Activated naive CD4-positive, alpha-beta T cell treated with anti-CD3 and anti-CD28 coated beads, Interleukin-2, amount 10 ng/mL, durations not matched to agents 7 days and 5 days (primary cell): ENCODE data around the gene MTFMT.

Experiments
- CTCF ChIA-PET: fragments of 350-600 bp; sonication (Branson Sonifier 250); formaldehyde crosslinking; loops from one replicate; lab custom pipeline; 2021; ENCODE audit warnings: antibody characterized with exemption; lab: Charles Lee
- DNase-seq: peaks from one replicate; pipeline ENCODE4 v3.0.0-alpha.2; 2020
- H3K27ac Mint-ChIP-seq: one replicate; pipeline ENCODE4 v1.8.0; 2021; ENCODE audit warnings: mild to moderate bottlenecking, moderate library complexity, mixed read lengths
- H3K27me3 Mint-ChIP-seq: one replicate; pipeline ENCODE4 v1.8.0; 2021; ENCODE audit warnings: mild to moderate bottlenecking, mixed read lengths
- H3K36me3 Mint-ChIP-seq: one replicate; pipeline ENCODE4 v1.8.0; 2021; ENCODE audit warnings: mixed read lengths
- H3K4me1 Mint-ChIP-seq: one replicate; pipeline ENCODE4 v1.8.0; 2021; ENCODE audit warnings: mixed read lengths
- H3K4me3 Mint-ChIP-seq: one replicate; pipeline ENCODE4 v1.8.0; 2021; ENCODE audit warnings: mild to moderate bottlenecking, moderate library complexity, mixed read lengths
- H3K9me3 Mint-ChIP-seq: one replicate; pipeline ENCODE4 v1.8.0; 2021; ENCODE audit warnings: mixed read lengths

The MTFMT gene

GRCh38 chr15:65006876-65007275, 22.6 kb downstream of the MTFMT start:
- Mint-ChIP-seq H3K9me3 (no peaks in the 10 kb centered on the region), H3K4me1 (no peaks in the 10 kb centered on the region), H3K27me3 (no peaks in the 10 kb centered on the region), H3K4me3 (no peak overlapping the region), H3K36me3 (peaks cover 21% of the 10 kb centered on the region), H3K27ac (no peak overlapping the region)
- DNase-seq, result no peak
- CTCF ChIA-PET, result no interaction called here

DNA sequence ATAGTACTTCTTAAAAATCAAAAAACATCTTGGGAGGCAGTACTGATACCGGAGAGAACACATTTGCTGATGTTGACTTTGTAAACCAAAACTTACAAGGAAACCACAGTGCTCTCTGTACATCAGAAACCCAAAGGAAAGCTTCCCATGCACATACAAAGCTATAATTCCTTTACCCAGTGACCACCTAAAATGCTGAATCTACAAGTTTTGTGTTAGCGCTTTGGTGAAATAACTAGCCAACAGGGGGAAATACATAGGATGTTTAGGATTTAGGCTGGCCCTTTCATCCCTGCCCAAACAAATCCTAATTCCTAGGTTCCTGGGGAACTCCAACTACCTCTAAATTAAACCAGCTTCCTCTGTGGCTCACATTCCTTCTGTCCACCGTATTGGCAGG, 24.4 kb downstream of the MTFMT start:
- Mint-ChIP-seq H3K27ac (no peak overlapping the region), H3K27me3 (no peaks in the 10 kb centered on the region), H3K4me1 (no peaks in the 10 kb centered on the region), H3K36me3 (peaks cover 14% of the 10 kb centered on the region), H3K4me3 (no peak overlapping the region), H3K9me3 (no peaks in the 10 kb centered on the region)
- CTCF ChIA-PET, result no interaction called here
- no peak for DNase-seq

- CTCF ChIA-PET, result no interaction called here
- no peaks in the 10 kb centered on the region for H3K27me3 Mint-ChIP-seq
- peaks cover 5% of the 10 kb centered on the region for H3K4me1 Mint-ChIP-seq
- peaks cover 2% of the 10 kb centered on the region for H3K36me3 Mint-ChIP-seq
- H3K27ac Mint-ChIP-seq, result no peak overlapping the region
- no peaks in the 10 kb centered on the region for H3K9me3 Mint-ChIP-seq
- no peak for DNase-seq
- no peak overlapping the region for H3K4me3 Mint-ChIP-seq
Observed at GRCh38 chr15:64997745-64998375, 31.6 kb downstream of the MTFMT start.

GRCh38 chr15:64997066-64997465, 32.4 kb downstream of the MTFMT start:
- Mint-ChIP-seq H3K4me3 (no peak overlapping the region), H3K27ac (no peak overlapping the region), H3K9me3 (no peaks in the 10 kb centered on the region), H3K4me1 (peaks cover 6% of the 10 kb centered on the region), H3K27me3 (no peaks in the 10 kb centered on the region), H3K36me3 (no peaks in the 10 kb centered on the region)
- CTCF ChIA-PET, result no interaction called here
- no peak for DNase-seq

DNA sequence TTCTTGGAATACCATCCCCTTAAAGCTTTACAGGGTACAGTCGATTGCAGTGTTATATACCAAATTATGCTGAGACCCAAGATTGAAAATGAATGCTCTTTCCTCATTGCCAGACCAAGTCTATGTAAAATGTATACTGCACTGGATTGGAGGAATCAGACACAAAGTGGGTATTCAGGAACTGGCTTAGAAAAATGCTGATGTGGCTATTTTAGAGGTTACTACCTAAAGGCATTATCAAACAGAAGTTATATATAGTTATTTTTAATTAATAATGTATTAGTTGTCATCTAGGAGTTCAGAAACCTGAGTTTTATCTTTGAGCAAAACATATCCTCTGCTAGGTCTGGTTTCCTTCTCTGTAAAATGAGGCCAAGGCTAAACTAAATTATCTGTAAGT, 36.1 kb downstream of the MTFMT start:
- Mint-ChIP-seq H3K4me1 (peaks cover 30% of the 10 kb centered on the region), H3K9me3 (no peaks in the 10 kb centered on the region), H3K27me3 (no peaks in the 10 kb centered on the region), H3K27ac (peak overlapping the region; percentile 83), H3K4me3 (peak overlapping the region; percentile 39), H3K36me3 (peaks cover 1% of the 10 kb centered on the region)
- DNase-seq, result no peak
- CTCF ChIA-PET, result no interaction called here

DNA sequence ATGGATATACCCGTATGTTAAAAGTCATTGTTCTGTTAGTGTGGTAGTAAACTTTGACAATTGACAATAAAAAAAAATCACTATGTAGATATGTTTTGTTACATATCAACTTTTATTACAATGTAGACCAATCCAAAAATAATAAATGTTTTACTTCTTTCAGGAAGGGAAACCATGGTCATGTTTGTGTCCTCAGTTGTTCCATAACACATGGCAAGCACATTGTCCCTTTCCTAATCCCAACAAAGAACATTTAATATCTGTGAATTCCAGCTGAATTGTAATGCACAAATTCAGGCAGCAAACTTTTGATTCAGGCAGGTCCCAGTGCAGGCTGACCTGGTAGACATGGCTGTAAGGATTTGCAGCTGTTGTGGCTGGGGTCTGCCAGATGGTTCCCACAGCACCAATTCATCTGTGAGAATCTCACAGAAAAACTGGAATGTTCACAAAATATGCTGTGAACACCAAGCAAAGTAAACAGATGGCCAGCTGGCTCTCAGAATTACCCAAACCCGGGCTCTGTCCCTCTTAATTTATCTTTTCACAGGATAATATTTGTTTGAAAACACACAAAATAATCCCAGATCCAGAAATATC, 37.8 kb downstream of the MTFMT start:
- Mint-ChIP-seq H3K9me3 (no peaks in the 10 kb centered on the region), H3K27ac (no peak overlapping the region), H3K27me3 (no peaks in the 10 kb centered on the region), H3K36me3 (peaks cover 6% of the 10 kb centered on the region), H3K4me1 (peaks cover 47% of the 10 kb centered on the region), H3K4me3 (peak overlapping the region; percentile 33)
- CTCF ChIA-PET, result no interaction called here
- no peak for DNase-seq

DNA sequence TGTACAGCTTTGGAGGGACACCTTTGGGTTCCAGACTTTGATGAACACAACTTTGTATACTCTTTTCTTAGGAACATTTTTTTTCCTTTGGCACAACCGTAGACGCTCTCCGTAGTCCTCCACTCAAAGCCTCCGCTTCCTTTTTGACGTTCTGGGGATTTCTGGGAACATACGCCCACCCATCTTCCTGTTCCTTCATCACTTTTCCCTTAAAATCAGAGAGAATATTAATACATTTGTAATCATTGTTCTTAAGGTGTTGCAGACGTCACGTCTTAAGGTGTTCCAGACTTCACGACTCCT, 39.3 kb downstream of the MTFMT start:
- H3K9me3 Mint-ChIP-seq, result no peaks in the 10 kb centered on the region
- peak overlapping the region; percentile 95 for H3K4me3 Mint-ChIP-seq
- peaks cover 12% of the 10 kb centered on the region for H3K36me3 Mint-ChIP-seq
- peak overlapping the region; percentile 84 for H3K27ac Mint-ChIP-seq
- no peak for DNase-seq
- peaks cover 56% of the 10 kb centered on the region for H3K4me1 Mint-ChIP-seq
- H3K27me3 Mint-ChIP-seq, result no peaks in the 10 kb centered on the region
- CTCF ChIA-PET, result no interaction called here

- peak; percentile 93 for DNase-seq
- CTCF ChIA-PET, result interaction anchor here (0.7 kb wide), 1 partner anchor 210 kb away, joined by 4 read pairs; no protein-coding TSS in a partner anchor
- peaks cover 57% of the 10 kb centered on the region for H3K4me1 Mint-ChIP-seq
Observed at GRCh38 chr15:64989416-64990167, 39.8 kb downstream of the MTFMT start, which contains the start of gene SPG21. SPG21 (minus strand) TSS chr15:64989914; CDS start chr15:64983569, 6,345 bp downstream.

DNA sequence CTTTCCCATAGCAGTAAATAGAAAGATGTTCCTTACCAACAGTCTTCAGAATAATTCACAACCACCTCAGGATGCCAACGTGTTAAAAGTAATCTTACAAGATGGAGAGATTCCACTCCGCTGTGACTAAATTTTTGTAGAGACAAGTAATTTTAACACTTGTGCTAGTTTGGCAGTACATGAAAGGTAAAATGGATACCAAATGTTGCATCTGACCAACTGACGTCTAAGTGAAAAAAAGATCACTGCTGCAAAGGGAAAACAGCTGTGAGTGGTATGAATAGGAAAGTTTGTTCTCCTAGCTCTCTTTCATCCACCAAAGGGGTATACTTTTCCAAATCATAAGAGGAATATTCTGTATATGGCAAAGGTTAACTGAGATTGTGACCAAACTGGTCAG, 42.3 kb downstream of the MTFMT start:
- peaks cover 60% of the 10 kb centered on the region for H3K4me1 Mint-ChIP-seq
- H3K27me3 Mint-ChIP-seq, result no peaks in the 10 kb centered on the region
- H3K4me3 Mint-ChIP-seq, result no peak overlapping the region
- DNase-seq, result no peak
- H3K36me3 Mint-ChIP-seq, result peaks cover 19% of the 10 kb centered on the region
- no peak overlapping the region for H3K27ac Mint-ChIP-seq
- H3K9me3 Mint-ChIP-seq, result no peaks in the 10 kb centered on the region
- CTCF ChIA-PET, result no interaction called here

More at GRCh38 chr15:64989416-64990167, 39.8 kb downstream of the MTFMT start, which contains the start of gene SPG21:
- Mint-ChIP-seq H3K27me3 (no peaks in the 10 kb centered on the region), H3K4me3 (peak within 1 kb of the TSS; percentile 95), H3K36me3 (peaks cover 12% of the 10 kb centered on the region), H3K27ac (peak within 1 kb of the TSS; percentile 91), H3K9me3 (no peaks in the 10 kb centered on the region)

- H3K36me3 Mint-ChIP-seq, result peaks cover 24% of the 10 kb centered on the region
- no peaks in the 10 kb centered on the region for H3K27me3 Mint-ChIP-seq
- no peaks in the 10 kb centered on the region for H3K9me3 Mint-ChIP-seq
- DNase-seq, result no peak
- CTCF ChIA-PET, result no interaction called here
- peaks cover 52% of the 10 kb centered on the region for H3K4me1 Mint-ChIP-seq
- H3K27ac Mint-ChIP-seq, result no peak overlapping the region
- no peak overlapping the region for H3K4me3 Mint-ChIP-seq
Observed at GRCh38 chr15:64985366-64986033, 43.9 kb downstream of the MTFMT start.

DNA sequence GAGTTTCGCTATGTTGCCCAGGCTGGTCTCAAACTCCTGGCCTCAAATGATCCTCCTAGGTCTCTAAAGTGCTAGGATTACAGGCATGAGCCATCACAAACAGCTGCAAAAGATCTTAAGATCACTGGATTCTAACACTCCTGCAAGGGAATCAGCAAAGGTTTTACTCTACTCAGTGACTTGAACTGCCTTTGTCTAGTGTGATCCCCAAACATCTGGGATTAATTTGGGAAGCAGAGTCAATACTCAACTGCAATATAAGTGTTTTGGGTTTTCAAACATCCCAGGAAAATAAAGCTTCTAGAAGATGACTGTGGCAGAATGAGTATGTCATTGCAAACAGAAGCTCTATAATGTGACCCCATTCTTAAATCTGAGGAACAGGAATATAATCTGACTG, 47.0 kb downstream of the MTFMT start:
- Mint-ChIP-seq H3K27me3 (no peaks in the 10 kb centered on the region), H3K9me3 (no peaks in the 10 kb centered on the region), H3K27ac (no peak overlapping the region), H3K36me3 (peaks cover 38% of the 10 kb centered on the region), H3K4me1 (peaks cover 27% of the 10 kb centered on the region), H3K4me3 (no peak overlapping the region)
- no peak for DNase-seq
- CTCF ChIA-PET, result no interaction called here

DNA sequence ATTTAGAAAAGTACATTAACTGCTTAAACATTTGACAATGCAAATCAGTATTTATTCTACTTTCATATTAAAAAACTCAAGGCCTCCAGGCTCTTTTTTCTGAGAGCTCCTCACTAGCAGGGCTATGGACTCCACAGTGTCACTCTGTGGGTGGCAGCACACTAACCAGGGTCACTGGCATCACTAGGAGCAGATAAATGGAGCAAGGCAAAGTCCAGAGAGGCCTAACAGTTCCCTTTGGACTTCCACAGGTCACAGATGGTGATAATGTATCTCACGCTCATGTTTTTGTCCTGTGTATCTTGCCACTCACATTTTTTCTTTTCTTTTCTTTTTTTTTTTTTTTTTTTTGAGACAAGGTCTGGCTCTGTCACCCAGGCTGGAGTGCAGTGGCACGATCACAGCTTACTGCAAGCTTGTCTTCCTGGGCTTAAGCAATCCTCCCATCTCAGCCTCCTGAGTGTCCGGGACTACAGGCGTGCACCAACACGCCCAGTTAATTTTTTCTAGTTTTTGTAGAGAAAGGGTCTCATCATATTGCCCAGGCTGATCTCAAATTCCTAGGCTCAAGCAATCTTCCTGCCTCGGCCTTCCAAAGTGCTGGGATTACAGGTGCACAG, 47.5 kb downstream of the MTFMT start:
- peaks cover 22% of the 10 kb centered on the region for H3K4me1 Mint-ChIP-seq
- CTCF ChIA-PET, result interaction anchor here (0.8 to 1.4 kb wide), 3 partner anchors 27 to 119 kb away, joined by 3 read pairs; no protein-coding TSS in a partner anchor
- DNase-seq, result no peak
- no peak overlapping the region for H3K27ac Mint-ChIP-seq
- H3K27me3 Mint-ChIP-seq, result no peaks in the 10 kb centered on the region
- no peak overlapping the region for H3K4me3 Mint-ChIP-seq
- H3K36me3 Mint-ChIP-seq, result peaks cover 37% of the 10 kb centered on the region
- H3K9me3 Mint-ChIP-seq, result no peaks in the 10 kb centered on the region

GRCh38 chr15:64979252-64979710, 50.2 kb downstream of the MTFMT start:
- no peaks in the 10 kb centered on the region for H3K9me3 Mint-ChIP-seq
- peaks cover 37% of the 10 kb centered on the region for H3K36me3 Mint-ChIP-seq

DNA sequence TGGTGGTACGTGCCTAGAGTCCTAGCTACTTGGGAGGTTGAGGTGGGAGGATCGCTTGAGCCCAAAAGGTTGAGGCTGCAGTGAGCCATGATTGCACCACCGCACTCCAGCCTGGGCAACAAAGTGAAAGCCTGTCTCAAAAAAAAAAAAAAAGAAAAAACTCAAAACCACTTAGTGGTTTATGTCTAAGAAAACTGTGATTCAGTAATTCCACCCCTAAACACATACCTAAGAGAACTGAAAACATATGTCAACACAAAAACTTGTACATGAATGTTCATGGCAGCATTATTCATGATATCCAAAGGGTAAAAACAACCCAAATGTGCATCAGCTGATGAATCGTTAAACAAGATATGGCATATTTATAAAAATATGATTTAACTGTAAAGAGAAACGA, 54.0 kb downstream of the MTFMT start:
- Mint-ChIP-seq H3K4me3 (no peak overlapping the region), H3K27ac (no peak overlapping the region), H3K9me3 (no peaks in the 10 kb centered on the region), H3K36me3 (peaks cover 36% of the 10 kb centered on the region), H3K4me1 (peaks cover 4% of the 10 kb centered on the region), H3K27me3 (no peaks in the 10 kb centered on the region)
- CTCF ChIA-PET, result no interaction called here
- no peak for DNase-seq

More at GRCh38 chr15:64979252-64979710, 50.2 kb downstream of the MTFMT start:
- no peaks in the 10 kb centered on the region for H3K27me3 Mint-ChIP-seq
- DNase-seq, result no peak
- no peak overlapping the region for H3K4me3 Mint-ChIP-seq
- CTCF ChIA-PET, result no interaction called here
- no peak overlapping the region for H3K27ac Mint-ChIP-seq
- peaks cover 10% of the 10 kb centered on the region for H3K4me1 Mint-ChIP-seq
